IPS DF 6.9 (cell line): Measurements from ENCODE around the gene NFE2L2.
"Not testable (repeated sequence)": the region's sequence is repeated elsewhere in the genome, so short reads cannot be mapped to it uniquely, and the experiment has no call there.

Experiments
- DNase-seq: peaks from one replicate; pipeline ENCODE4 v3.0.0-alpha.2; 2013; ENCODE audit warnings: low read depth, low spot score
- H3K27ac ChIP-seq: one replicate; pipeline ENCODE4 v1.5.1; 2013; ENCODE audit warnings: low read length, control low read depth
- H3K27me3 ChIP-seq: 2 replicates; pipeline ENCODE4 v1.6.1; 2013; ENCODE audit warnings: mild to moderate bottlenecking, low read length; ENCODE audit not compliant: control insufficient read depth, insufficient read depth
- H3K36me3 ChIP-seq: 2 replicates; pipeline ENCODE4 v1.6.1; 2013; ENCODE audit warnings: low read length; ENCODE audit not compliant: control insufficient read depth, insufficient read depth
- H3K4me1 ChIP-seq: 2 replicates; pipeline ENCODE4 v1.6.1; 2013; ENCODE audit warnings: low read length; ENCODE audit not compliant: control insufficient read depth, insufficient read depth
- H3K4me3 ChIP-seq: 2 replicates; pipeline ENCODE4 v1.5.1; 2013; ENCODE audit warnings: mild to moderate bottlenecking, low read length
- H3K9me3 ChIP-seq: 2 replicates; pipeline ENCODE4 v1.6.1; 2013; ENCODE audit warnings: low read length, inconsistent platforms; ENCODE audit not compliant: control insufficient read depth, insufficient read depth
- WGBS: extraction: QIAGEN DNeasy Blood & Tissue Kit; methylation state at CpG from one replicate; pipeline ENCODE4 v1.1.7; 2013; ENCODE audit warnings: mixed read lengths, missing lambda C conversion rate; ENCODE audit not compliant: insufficient read length, insufficient coverage; 5-methylcytosine and 5-hydroxymethylcytosine counted together

The NFE2L2 gene

GRCh38 chr2:177246523-177247030 is 17.9 kb downstream of the NFE2L2 start:
- not testable (repeated sequence) for H3K4me3 ChIP-seq, H3K36me3 ChIP-seq, H3K27ac ChIP-seq, H3K9me3 ChIP-seq, DNase-seq, H3K4me1 ChIP-seq, H3K27me3 ChIP-seq
- WGBS, result no CpG with 5 or more reads among the region's 2 CpGs

- Histone ChIP-seq H3K27me3 (no peaks in the 10 kb centered on the region), H3K9me3 (no peaks in the 10 kb centered on the region), H3K27ac (no peak overlapping the region), H3K4me3 (no peak overlapping the region), H3K4me1 (no peaks in the 10 kb centered on the region; the same call in 1 of the 2 replicates), H3K36me3 (no peaks in the 10 kb centered on the region)
- no peak for DNase-seq
- WGBS, result no CpG with 5 or more reads among the region's 3 CpGs
Observed at GRCh38 chr2:177246000-177246399, 18.5 kb downstream of the NFE2L2 start.

GRCh38 chr2:177245010-177245422 is 19.5 kb downstream of the NFE2L2 start:
- H3K27me3 ChIP-seq, result no peaks in the 10 kb centered on the region
- H3K9me3 ChIP-seq, result no peaks in the 10 kb centered on the region
- H3K36me3 ChIP-seq, result no peaks in the 10 kb centered on the region
- H3K4me1 ChIP-seq, result no peaks in the 10 kb centered on the region; the same call in 1 of the 2 replicates
- WGBS, result no CpG with 5 or more reads among the region's 4 CpGs
- no peak for DNase-seq
- no peak overlapping the region for H3K4me3 ChIP-seq
- no peak overlapping the region for H3K27ac ChIP-seq

- H3K27me3 ChIP-seq, result no peaks in the 10 kb centered on the region
- DNase-seq, result no peak
- H3K27ac ChIP-seq, result no peak overlapping the region
- no peak overlapping the region for H3K4me3 ChIP-seq
- WGBS, result no CpG with 5 or more reads among the region's 6 CpGs
- H3K9me3 ChIP-seq, result no peaks in the 10 kb centered on the region
- no peaks in the 10 kb centered on the region for H3K36me3 ChIP-seq
- no peaks in the 10 kb centered on the region; the same call in 1 of the 2 replicates for H3K4me1 ChIP-seq
Observed at GRCh38 chr2:177244244-177244771, 20.2 kb downstream of the NFE2L2 start.

GRCh38 chr2:177243476-177243875 is 21.1 kb downstream of the NFE2L2 start:
- Histone ChIP-seq H3K4me1 (no peaks in the 10 kb centered on the region; the same call in 1 of the 2 replicates), H3K4me3 (no peak overlapping the region), H3K27ac (no peak overlapping the region), H3K9me3 (no peaks in the 10 kb centered on the region), H3K36me3 (no peaks in the 10 kb centered on the region), H3K27me3 (no peaks in the 10 kb centered on the region)
- no peak for DNase-seq

GRCh38 chr2:177243073-177243472 is 21.5 kb downstream of the NFE2L2 start:
- H3K4me3 ChIP-seq, result no peak overlapping the region
- H3K27ac ChIP-seq, result no peak overlapping the region
- no peaks in the 10 kb centered on the region for H3K36me3 ChIP-seq
- no peaks in the 10 kb centered on the region; the same call in 1 of the 2 replicates for H3K4me1 ChIP-seq
- WGBS, result no CpG with 5 or more reads among the region's 3 CpGs
- H3K9me3 ChIP-seq, result no peaks in the 10 kb centered on the region
- H3K27me3 ChIP-seq, result no peaks in the 10 kb centered on the region
- DNase-seq, result no peak

GRCh38 chr2:177242121-177242987 is 22.2 kb downstream of the NFE2L2 start:
- DNase-seq, result no peak
- Histone ChIP-seq H3K9me3 (no peaks in the 10 kb centered on the region), H3K36me3 (no peaks in the 10 kb centered on the region), H3K27ac (no peak overlapping the region), H3K27me3 (no peaks in the 10 kb centered on the region), H3K4me3 (no peak overlapping the region), H3K4me1 (no peaks in the 10 kb centered on the region; the same call in 1 of the 2 replicates)
- no CpG with 5 or more reads among the region's 5 CpGs for WGBS

GRCh38 chr2:177241711-177242120 is 22.8 kb downstream of the NFE2L2 start:
- no CpG with 5 or more reads among the region's 1 CpG for whole genome bisulfite sequencing
- Histone ChIP-seq H3K27me3 (no peaks in the 10 kb centered on the region), H3K4me1 (no peaks in the 10 kb centered on the region; the same call in 1 of the 2 replicates), H3K9me3 (no peaks in the 10 kb centered on the region), H3K4me3 (no peak overlapping the region), H3K36me3 (no peaks in the 10 kb centered on the region), H3K27ac (no peak overlapping the region)
- DNase-seq, result no peak

GRCh38 chr2:177239932-177240630 is 24.4 kb downstream of the NFE2L2 start:
- DNase-seq, result no peak
- H3K4me1 ChIP-seq, result no peaks in the 10 kb centered on the region; the same call in 1 of the 2 replicates
- H3K27ac ChIP-seq, result no peak overlapping the region
- no peak overlapping the region for H3K4me3 ChIP-seq
- no peaks in the 10 kb centered on the region for H3K36me3 ChIP-seq
- H3K27me3 ChIP-seq, result no peaks in the 10 kb centered on the region
- no peaks in the 10 kb centered on the region for H3K9me3 ChIP-seq
- no CpG with 5 or more reads among the region's 5 CpGs for WGBS

GRCh38 chr2:177239053-177239452 is 25.5 kb downstream of the NFE2L2 start:
- H3K4me3 ChIP-seq, result no peak overlapping the region
- WGBS, result no CpG with 5 or more reads among the region's 6 CpGs
- H3K27ac ChIP-seq, result no peak overlapping the region
- DNase-seq, result no peak
- H3K9me3 ChIP-seq, result no peaks in the 10 kb centered on the region
- no peaks in the 10 kb centered on the region; the same call in 1 of the 2 replicates for H3K4me1 ChIP-seq
- H3K36me3 ChIP-seq, result no peaks in the 10 kb centered on the region
- no peaks in the 10 kb centered on the region for H3K27me3 ChIP-seq
